Measurements from ENCODE around the gene CD207. TPM values are rescaled to one million over a fixed set of nuclear protein-coding genes. Genes with fewer than 3 reads are reported as not detected.

The CD207 gene
- total and polyA plus RNA-seq, 2 of the 8 experiments (the other 6 are each of a cell fraction or from before 2014, with no cell fraction given), result not detected

DNA sequence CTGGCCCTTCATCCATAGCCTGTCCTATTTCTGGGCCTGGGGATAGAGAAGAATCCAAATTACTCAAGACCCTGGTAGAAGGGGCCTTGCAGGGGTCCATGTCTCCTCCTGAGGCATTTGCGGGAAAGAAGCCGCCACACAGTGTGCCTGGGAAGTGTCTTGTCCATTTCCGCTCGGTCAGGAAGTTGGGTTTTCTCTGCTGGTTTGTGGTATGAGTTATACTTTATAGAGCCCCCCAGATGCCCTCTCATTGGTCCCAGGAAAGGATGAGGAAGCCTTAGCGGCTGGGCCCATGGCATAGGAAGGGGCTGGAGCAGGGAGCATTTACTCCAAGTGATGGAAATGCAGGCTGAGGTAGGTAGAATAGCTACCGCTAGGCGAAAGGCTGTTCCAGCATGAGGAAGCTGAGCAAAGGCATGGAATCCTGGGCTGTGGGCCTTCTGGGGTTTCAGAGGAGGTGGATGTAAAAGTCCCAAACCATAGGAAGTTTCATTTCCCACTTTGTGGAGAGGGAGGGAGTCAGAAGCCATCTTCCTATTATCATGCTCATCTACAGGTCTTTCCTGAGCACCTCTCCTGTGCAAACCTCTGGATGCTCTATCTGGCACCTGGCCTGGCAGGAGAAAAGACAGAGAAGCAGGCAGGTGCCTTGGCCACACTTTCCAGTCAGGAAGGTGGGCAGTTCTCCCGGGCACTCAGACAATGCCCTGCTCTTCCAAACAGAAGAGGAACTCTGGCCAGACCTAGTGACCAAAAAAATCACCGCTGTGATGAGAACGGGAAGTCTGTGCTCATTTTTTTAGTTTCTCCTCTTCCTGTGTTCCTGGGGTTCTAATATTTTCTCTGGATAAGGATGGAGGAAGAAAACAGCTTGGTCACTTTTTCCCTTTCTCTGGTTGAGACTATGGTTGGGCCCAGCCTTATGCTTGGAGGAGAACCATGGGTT is 2.6 kb upstream of the CD207 start:
- Histone ChIP-seq H3K36me3 (ENCODE audit: control insufficient read depth in 2 of 4, insufficient read depth in 4 of 4, low read length in 3 of 4) (no peaks in the 10 kb centered on the region), H3K9me3 (ENCODE audit: insufficient read depth in 2 of 2, low read depth in 1 of 2, low read length in 1 of 2) (no peaks in the 10 kb centered on the region; a peak in 2 of 4 replicates), H2AK5ac (ENCODE audit: low read depth, low read length) (no peak overlapping the region), H4K20me1 (replicated peaks in 1 of 2; ENCODE audit: control insufficient read depth in 1 of 2, insufficient read depth in 2 of 2, low read length in 2 of 2) (no peaks in the 10 kb centered on the region), H4K5ac (ENCODE audit: insufficient read length, low read depth, low read length) (no peak overlapping the region), H4K91ac (replicated peaks; ENCODE audit: insufficient read length, low read length) (no peak overlapping the region), H2AFZ (ENCODE audit: low read length) (no peak overlapping the region), H2BK12ac (ENCODE audit: low read depth, low read length) (no peak overlapping the region), H3K23me2 (ENCODE audit: low read depth, low read length) (no peaks in the 10 kb centered on the region), H3K56ac (replicated peaks; ENCODE audit: insufficient read length, low read depth, low read length) (no peak overlapping the region), H2BK5ac (ENCODE audit: low read depth, low read length) (no peak overlapping the region), H3K9ac (replicated peaks in 1 of 4; ENCODE audit: extremely low read depth in 1 of 4, low read depth in 3 of 4, low read length in 3 of 4) (no peak overlapping the region), H3K4me1 (replicated peaks in 1 of 4; ENCODE audit: control insufficient read depth in 3 of 4, insufficient read depth in 4 of 4, low read length in 3 of 4) (no peaks in the 10 kb centered on the region; a peak in 1 of 7 replicates), H2BK15ac (ENCODE audit: low read length) (no peak overlapping the region), H3K4ac (replicated peaks; ENCODE audit: insufficient read length, low read depth, low read length) (no peak overlapping the region), H3K23ac (ENCODE audit: insufficient read length) (no peak overlapping the region), H3K4me2 (ENCODE audit: insufficient read depth in 1 of 2, low read depth in 2 of 2, low read length in 2 of 2) (no peak overlapping the region), H3K79me2 (ENCODE audit: control insufficient read depth in 1 of 2, insufficient read depth in 2 of 2, low read length in 2 of 2) (no peaks in the 10 kb centered on the region), H3K27ac (ENCODE audit: low read depth, low read length) (no peak overlapping the region), H4K8ac (ENCODE audit: extremely low read depth, insufficient read depth, low read length) (no peak overlapping the region), H3K18ac (ENCODE audit: extremely low read depth, low read length) (no peak overlapping the region), H3K79me1 (ENCODE audit: low read depth, low read length) (no peaks in the 10 kb centered on the region), H3K4me3 (ENCODE audit: extremely low read depth in 1 of 4, insufficient read depth in 2 of 4, low read depth in 3 of 4, low read length in 4 of 4) (no peak overlapping the region), H2BK20ac (ENCODE audit: low read length) (no peak overlapping the region), H3K14ac (ENCODE audit: insufficient read length) (no peak overlapping the region), H2BK120ac (replicated peaks; ENCODE audit: low read depth, low read length) (no peak overlapping the region), H3K27me3 (replicated peaks in 1 of 4; ENCODE audit: control insufficient read depth in 3 of 4, extremely low read depth in 1 of 4, insufficient read depth in 3 of 4, low read length in 3 of 4) (peaks cover 0 to 2% (median under 1%) of the 10 kb centered on the region in 4 experiments; a peak in 1 of 7 replicates)
- ChIA-PET CTCF (ENCODE audit: partially characterized antibody) (interaction anchor here (0.8 to 1.4 kb wide), 3 partner anchors 24 to 38 kb away, joined by 3 to 5 read pairs (median 4); no protein-coding TSS in a partner anchor), POLR2A (ENCODE audit: partially characterized antibody) (no interaction called here)
- DNase-seq (ENCODE audit: low read depth in 1 of 2, low spot score in 2 of 2) (peak in 1 of 2 experiments; percentile 16), FAIRE-seq (no peak)
- WGBS, 2 experiments (ENCODE audit: extremely low coverage in 1 of 2, insufficient coverage in 1 of 2, insufficient read length in 1 of 2, insufficient replicate concordance in 2 of 2, low coverage in 1 of 2, low lambda C conversion rate in 2 of 2, missing lambda C conversion rate in 1 of 2), result 88% methylated on average over 10 of the region's 10 CpGs; no CpG with 5 or more reads in 1 of the 2 experiments

All from H1 (cell line).